ENCODE measurements around the gene ZBED4.
"Not testable (repeated sequence)": the region's sequence is repeated elsewhere in the genome, so short reads cannot be mapped to it uniquely, and the experiment has no call there.

ZBED4 gene, protein sequence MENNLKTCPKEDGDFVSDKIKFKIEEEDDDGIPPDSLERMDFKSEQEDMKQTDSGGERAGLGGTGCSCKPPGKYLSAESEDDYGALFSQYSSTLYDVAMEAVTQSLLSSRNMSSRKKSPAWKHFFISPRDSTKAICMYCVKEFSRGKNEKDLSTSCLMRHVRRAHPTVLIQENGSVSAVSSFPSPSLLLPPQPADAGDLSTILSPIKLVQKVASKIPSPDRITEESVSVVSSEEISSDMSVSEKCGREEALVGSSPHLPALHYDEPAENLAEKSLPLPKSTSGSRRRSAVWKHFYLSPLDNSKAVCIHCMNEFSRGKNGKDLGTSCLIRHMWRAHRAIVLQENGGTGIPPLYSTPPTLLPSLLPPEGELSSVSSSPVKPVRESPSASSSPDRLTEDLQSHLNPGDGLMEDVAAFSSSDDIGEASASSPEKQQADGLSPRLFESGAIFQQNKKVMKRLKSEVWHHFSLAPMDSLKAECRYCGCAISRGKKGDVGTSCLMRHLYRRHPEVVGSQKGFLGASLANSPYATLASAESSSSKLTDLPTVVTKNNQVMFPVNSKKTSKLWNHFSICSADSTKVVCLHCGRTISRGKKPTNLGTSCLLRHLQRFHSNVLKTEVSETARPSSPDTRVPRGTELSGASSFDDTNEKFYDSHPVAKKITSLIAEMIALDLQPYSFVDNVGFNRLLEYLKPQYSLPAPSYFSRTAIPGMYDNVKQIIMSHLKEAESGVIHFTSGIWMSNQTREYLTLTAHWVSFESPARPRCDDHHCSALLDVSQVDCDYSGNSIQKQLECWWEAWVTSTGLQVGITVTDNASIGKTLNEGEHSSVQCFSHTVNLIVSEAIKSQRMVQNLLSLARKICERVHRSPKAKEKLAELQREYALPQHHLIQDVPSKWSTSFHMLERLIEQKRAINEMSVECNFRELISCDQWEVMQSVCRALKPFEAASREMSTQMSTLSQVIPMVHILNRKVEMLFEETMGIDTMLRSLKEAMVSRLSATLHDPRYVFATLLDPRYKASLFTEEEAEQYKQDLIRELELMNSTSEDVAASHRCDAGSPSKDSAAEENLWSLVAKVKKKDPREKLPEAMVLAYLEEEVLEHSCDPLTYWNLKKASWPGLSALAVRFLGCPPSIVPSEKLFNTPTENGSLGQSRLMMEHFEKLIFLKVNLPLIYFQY
- long read RNA-seq, donor 1, full-length matches to known transcripts, result 2 of 2 reads
- long read RNA-seq, donor 1, partial matches to known transcripts, result 0 of 2 reads
- long read RNA-seq, donor 1, other reads (novel, unspliced or antisense), result 0 of 2 reads
- long read RNA-seq, donor 2, full-length matches to known transcripts, result 3 of 3 reads
- long read RNA-seq, donor 2, partial matches to known transcripts, result 0 of 3 reads
- long read RNA-seq, donor 2, other reads (novel, unspliced or antisense), result 0 of 3 reads
- long read RNA-seq, donor 3, full-length matches to known transcripts, result 7 of 7 reads
- long read RNA-seq, donor 3, partial matches to known transcripts, result 0 of 7 reads
- long read RNA-seq, donor 3, other reads (novel, unspliced or antisense), result 0 of 7 reads
- long read RNA-seq, donor 4, full-length matches to known transcripts, result 6 of 6 reads
- long read RNA-seq, donor 4, partial matches to known transcripts, result 0 of 6 reads
- long read RNA-seq, donor 4, other reads (novel, unspliced or antisense), result 0 of 6 reads
- long read RNA-seq, donor 5, full-length matches to known transcripts, result 5 of 5 reads
- long read RNA-seq, donor 5, partial matches to known transcripts, result 0 of 5 reads
- long read RNA-seq, donor 5, other reads (novel, unspliced or antisense), result 0 of 5 reads
- long read RNA-seq, donor 6, full-length matches to known transcripts, result 7 of 7 reads
- long read RNA-seq, donor 6, partial matches to known transcripts, result 0 of 7 reads
- long read RNA-seq, donor 6, other reads (novel, unspliced or antisense), result 0 of 7 reads
- long read RNA-seq, donor 7, full-length matches to known transcripts, result 10 of 10 reads
- long read RNA-seq, donor 7, partial matches to known transcripts, result 0 of 10 reads
- long read RNA-seq, donor 7, other reads (novel, unspliced or antisense), result 0 of 10 reads
- long read RNA-seq, donor 8, full-length matches to known transcripts, result 9 of 15 reads
- long read RNA-seq, donor 8, partial matches to known transcripts, result 0 of 15 reads
- long read RNA-seq, donor 8, other reads (novel, unspliced or antisense), result 6 of 15 reads

DNA sequence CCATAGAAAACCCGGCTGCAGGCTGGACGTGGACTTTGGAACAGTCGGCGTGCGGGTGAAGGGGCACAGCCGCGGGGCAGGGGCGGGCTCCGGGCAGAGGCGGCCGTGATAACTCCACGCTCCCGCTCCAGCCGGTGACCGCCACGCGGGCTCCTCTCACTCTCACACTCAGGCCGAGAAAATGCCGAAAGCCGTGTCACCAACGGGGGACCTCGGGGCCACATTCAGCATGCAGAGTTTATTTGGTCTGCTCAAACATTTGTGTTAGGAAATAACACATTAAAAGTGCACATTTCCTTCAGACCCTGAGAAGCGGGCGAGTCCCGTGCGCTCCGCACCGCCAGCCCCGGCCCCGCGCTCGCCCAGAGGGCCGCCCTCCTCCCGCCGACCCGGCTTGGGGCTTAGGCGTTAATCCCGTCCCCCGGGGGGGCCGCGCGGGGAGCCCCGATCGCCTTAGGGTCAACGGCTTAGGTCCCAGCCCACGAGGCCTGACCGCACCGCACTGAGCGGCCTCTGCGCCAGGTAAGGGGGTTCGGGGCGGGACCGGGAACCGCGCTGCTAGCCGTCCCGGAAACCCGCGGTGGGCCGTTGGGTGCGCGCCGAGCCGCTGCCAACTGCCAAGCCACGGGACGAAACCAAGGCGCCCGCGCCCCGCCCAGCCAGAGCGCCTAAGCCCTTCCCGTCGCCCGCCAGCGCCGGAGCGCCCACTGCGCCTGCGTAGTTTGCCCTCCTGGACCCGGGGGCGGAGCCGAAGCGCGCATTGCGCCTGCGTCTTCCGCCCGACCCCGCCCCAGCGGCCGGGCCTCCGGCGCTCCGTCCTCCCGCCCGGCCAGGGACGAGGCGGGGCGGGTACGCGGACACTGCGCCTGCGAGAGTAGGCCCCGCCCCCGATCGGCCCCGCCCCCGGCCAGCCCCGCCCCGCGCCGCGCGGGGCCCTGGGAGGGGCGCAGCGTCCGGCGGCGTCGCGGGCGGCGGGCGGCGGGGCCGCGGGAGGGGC lies at the start of gene ZBED4:
TSS of gene ZBED4 (plus strand) at position 947 of the 997 bp plus-strand sequence. CDS start 29,819 bp downstream, outside the sequence.
- DNase-seq, result peak; percentile 97

- DNase-seq, result no peak
Measured at GRCh38 chr22:49807129-49807528, 46.5 kb upstream of the ZBED4 start.

- no peak for DNase-seq
Measured at GRCh38 chr22:49807780-49808708, 45.6 kb upstream of the ZBED4 start.

- no peak for DNase-seq
Measured at GRCh38 chr22:49810363-49811019, 43.2 kb upstream of the ZBED4 start.

DNA sequence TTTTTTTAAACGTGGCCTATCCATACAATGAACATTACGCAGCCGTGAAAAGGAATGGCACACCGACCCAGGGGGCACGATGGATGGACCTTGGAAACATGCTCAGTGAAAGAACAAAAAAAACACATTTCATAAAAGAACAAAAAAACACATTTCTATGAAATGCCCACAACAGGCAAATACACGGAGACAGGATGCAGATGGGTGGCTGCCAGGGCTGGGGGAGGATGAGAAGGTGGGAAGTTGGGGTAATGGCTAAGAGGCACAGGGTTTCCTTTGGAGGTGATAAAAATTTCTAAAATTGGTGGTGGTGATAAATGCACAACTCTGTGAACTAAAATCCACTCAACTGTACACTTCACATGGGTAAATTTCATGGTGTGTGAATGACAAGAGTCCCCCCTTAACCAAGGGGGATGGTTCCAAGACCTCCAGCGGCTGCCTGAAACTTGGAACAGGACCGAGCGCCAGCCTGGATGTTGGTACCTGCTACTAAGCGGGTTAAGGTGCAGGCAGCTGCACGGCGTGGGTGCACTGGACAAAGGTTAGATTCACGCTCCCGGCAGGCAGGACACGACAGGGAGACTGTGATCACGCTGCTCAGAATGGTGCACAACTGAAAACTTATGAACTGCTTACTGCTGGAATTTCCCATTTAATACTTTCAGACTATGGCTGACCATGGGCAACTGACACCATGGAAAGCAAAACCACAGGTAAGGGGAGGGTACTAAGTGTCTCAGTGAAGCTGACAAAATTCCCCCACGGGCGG lies 42.4 kb upstream of the ZBED4 start:
- DNase-seq, result no peak

GRCh38 chr22:49812838-49813237 lies 40.8 kb upstream of the ZBED4 start:
- DNase-seq, result no peak

DNA sequence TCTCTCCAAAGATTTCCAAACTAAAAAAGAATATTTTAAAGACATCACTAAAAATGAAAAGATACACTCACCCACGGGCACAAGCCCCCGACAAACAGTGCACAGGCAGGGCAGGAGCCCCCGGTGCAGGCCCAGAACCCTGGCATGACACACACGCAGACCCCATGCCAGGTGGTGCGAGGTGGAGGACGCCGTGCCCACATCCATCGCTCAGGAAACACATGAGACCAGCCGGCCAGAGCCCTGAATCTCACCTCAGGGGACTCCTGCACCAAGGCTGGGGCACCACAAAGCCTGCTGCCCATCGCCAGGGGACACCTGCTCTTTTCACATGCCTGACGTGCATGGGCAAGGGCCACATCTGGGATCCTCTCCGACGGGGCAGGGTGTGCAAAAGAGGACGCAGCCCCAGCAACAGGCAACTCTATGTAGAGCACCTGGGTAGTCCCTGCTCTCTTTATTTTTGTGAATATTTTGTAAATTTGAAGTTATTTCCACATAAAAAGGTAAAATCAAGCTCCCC lies 39.4 kb upstream of the ZBED4 start:
- no peak for DNase-seq

GRCh38 chr22:49814856-49815255 lies 38.8 kb upstream of the ZBED4 start:
- no peak for DNase-seq

GRCh38 chr22:49815641-49816091 lies 38.0 kb upstream of the ZBED4 start:
- no peak for DNase-seq

DNA sequence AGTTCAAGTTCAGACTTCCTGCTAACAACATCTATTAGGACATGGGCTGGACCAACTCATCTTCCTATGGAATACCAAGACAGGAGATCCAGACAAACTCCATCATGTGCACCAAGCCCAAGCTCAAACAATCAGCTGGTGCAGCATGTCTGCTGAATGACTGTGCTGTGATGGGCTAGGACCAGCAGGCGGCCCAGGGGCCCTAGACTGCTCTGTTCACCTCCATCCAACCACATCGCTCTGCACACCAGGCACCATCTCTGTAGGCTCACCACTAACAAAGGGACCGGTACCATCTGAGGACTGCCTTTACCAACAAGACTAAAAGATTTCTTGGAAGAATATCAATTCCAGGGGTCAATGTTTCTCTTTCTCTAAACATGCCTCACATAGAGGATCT lies 36.3 kb upstream of the ZBED4 start:
- no peak for DNase-seq

DNA sequence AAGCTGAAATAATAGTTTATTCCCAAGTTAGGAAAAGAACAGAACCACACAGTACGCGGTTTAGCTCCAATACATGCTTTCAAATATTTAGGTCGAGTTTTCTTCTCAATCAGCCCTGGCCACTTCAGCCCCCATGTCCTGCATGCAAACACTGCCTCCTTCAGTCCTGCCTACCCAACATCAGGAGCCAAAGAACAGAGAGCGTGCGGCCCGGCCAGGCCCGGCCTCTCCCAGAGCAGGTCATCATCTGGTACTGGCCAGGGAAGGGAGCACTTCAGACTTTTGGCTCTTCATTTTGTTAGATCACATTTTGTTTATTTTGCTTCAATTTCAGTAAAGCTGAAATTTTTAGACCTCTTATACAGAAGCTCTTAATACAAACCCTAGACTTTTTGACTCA lies 32.7 kb upstream of the ZBED4 start:
- DNase-seq, result no peak

- DNase-seq, result not testable (repeated sequence)
Measured at GRCh38 chr22:49821741-49822140, 31.9 kb upstream of the ZBED4 start.

GRCh38 chr22:49823289-49824045 lies 30.2 kb upstream of the ZBED4 start:
- DNase-seq, result no peak

DNA sequence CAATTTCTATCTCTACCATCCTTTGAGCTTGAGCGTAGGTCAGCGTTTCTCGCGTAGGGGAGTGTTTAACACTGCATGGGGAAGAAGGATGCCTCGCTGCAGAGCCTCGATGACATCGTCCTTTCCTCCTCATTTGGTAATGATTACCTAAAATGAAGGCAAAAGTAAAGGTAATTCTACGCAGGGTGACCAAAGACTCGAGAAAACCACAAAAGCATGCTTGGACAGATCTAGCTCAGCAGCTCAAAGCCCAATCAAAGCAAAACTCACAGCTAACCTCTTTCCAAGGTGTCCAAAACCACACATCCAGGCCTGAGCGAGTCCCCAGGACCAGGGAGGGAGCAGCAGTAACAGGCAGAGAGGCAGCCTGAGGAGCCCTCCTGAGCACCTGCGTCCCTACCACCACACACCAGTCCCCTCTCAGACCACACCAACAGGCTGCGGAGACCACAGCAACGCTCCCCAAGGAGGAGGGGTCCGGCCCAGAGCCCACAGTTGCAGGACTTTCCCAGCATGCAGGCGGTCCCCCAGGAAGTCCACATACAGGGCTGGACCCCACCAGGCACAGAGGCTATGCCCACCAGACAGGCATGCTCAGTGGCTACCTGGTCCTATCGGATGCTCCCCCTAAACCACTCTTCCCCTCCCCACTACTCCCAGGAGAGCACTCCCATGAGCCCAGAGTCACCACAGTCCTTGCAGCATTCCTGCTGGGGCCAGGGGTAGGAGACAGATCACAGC lies 29.3 kb upstream of the ZBED4 start:
- no peak for DNase-seq

GRCh38 chr22:49824936-49825335 lies 28.7 kb upstream of the ZBED4 start:
- DNase-seq, result no peak
